Activated T-helper 1 cell treated with anti-CD3 and anti-CD28 coated beads, Interleukin-12 subunit alpha, Interleukin-12 subunit beta, Interleukin-2, Interleukin-4 antibody, amounts not matched to agents 30 ng/mL and 10 ng/mL and 1 ng/mL, durations not matched to agents 14 hours and 24 hours and 36 hours (primary cell): ENCODE data around the gene HIP1. TPM values are rescaled to one million over a fixed set of nuclear protein-coding genes. Genes with fewer than 3 reads are reported as not detected.
"Not testable (repeated sequence)": the region's sequence is repeated elsewhere in the genome, so short reads cannot be mapped to it uniquely, and the experiment has no call there.

ENCODE experiments used
- DNase-seq: peaks from one replicate; pipeline ENCODE4 v3.0.0; 2021; ENCODE audit warnings: low spot score
- H3K27ac Mint-ChIP-seq: one replicate; pipeline ENCODE4 v1.8.0; 2021; ENCODE audit warnings: mild to moderate bottlenecking, mixed read lengths
- H3K27me3 Mint-ChIP-seq: one replicate; pipeline ENCODE4 v1.8.0; 2022; ENCODE audit warnings: mild to moderate bottlenecking, moderate library complexity, mixed read lengths; ENCODE audit not compliant: insufficient read depth
- H3K36me3 Mint-ChIP-seq: one replicate; pipeline ENCODE4 v1.8.0; 2021; ENCODE audit warnings: low read depth, mixed read lengths
- H3K4me1 Mint-ChIP-seq: one replicate; pipeline ENCODE4 v1.8.0; 2021; ENCODE audit warnings: low read depth, mixed read lengths
- H3K4me3 Mint-ChIP-seq: one replicate; pipeline ENCODE4 v1.8.0; 2021; ENCODE audit warnings: mild to moderate bottlenecking, moderate library complexity, mixed read lengths
- H3K9me3 Mint-ChIP-seq: one replicate; pipeline ENCODE4 v1.8.0; 2021; ENCODE audit warnings: mixed read lengths
- intact Hi-C: fragments of 100-400 bp; cut with micrococcal nuclease; formaldehyde crosslinking; loops from one replicate; pipeline ENCODE4 v1.15.1; 2024
- total RNA-seq: library from RNA; stranded (reverse); gene quantifications from 2 replicates; pipeline ENCODE4 v1.2.3, GENCODE V29; 2022

The HIP1 gene
- total RNA-seq, 1 donor from 2014 or later, result 2.3 TPM

- intact Hi-C loops, result no loop called here
- peaks cover 24% of the 10 kb centered on the region for H3K27me3 Mint-ChIP-seq
- H3K4me1 Mint-ChIP-seq, result peaks cover 9% of the 10 kb centered on the region
- H3K4me3 Mint-ChIP-seq, result no peak overlapping the region
- no peak overlapping the region for H3K27ac Mint-ChIP-seq
- no peak for DNase-seq
- H3K36me3 Mint-ChIP-seq, result no peaks in the 10 kb centered on the region
- no peaks in the 10 kb centered on the region for H3K9me3 Mint-ChIP-seq
Observed at GRCh38 chr7:75635036-75635435, 103.7 kb downstream of the HIP1 start.

GRCh38 chr7:75632587-75632986 is 106.2 kb downstream of the HIP1 start:
- H3K4me1 Mint-ChIP-seq, intact Hi-C loops, H3K4me3 Mint-ChIP-seq, H3K36me3 Mint-ChIP-seq, DNase-seq, H3K9me3 Mint-ChIP-seq, H3K27me3 Mint-ChIP-seq, H3K27ac Mint-ChIP-seq: not testable (repeated sequence)

GRCh38 chr7:75631711-75632110 is 107.0 kb downstream of the HIP1 start:
- intact Hi-C loops, result no loop called here
- Mint-ChIP-seq H3K9me3 (peaks cover 6% of the 10 kb centered on the region), H3K4me3 (no peak overlapping the region)

GRCh38 chr7:75630549-75630948 is 108.2 kb downstream of the HIP1 start:
- Mint-ChIP-seq H3K27ac (no peak overlapping the region), H3K36me3 (no peaks in the 10 kb centered on the region), H3K4me3 (no peak overlapping the region), H3K27me3 (peaks cover 2% of the 10 kb centered on the region), H3K9me3 (peaks cover 9% of the 10 kb centered on the region), H3K4me1 (no peaks in the 10 kb centered on the region)
- DNase-seq, result no peak
- intact Hi-C loops, result no loop called here

More at GRCh38 chr7:75631711-75632110, 107.0 kb downstream of the HIP1 start:
- Mint-ChIP-seq H3K27me3 (peaks cover 2% of the 10 kb centered on the region), H3K27ac (no peak overlapping the region), H3K4me1 (no peaks in the 10 kb centered on the region), H3K36me3 (no peaks in the 10 kb centered on the region)
- no peak for DNase-seq

- no peak overlapping the region for H3K27ac Mint-ChIP-seq
- peaks cover 2% of the 10 kb centered on the region for H3K27me3 Mint-ChIP-seq
- no peaks in the 10 kb centered on the region for H3K36me3 Mint-ChIP-seq
- intact Hi-C loops, result no loop called here
- no peak overlapping the region for H3K4me3 Mint-ChIP-seq
- H3K4me1 Mint-ChIP-seq, result no peaks in the 10 kb centered on the region
- peaks cover 9% of the 10 kb centered on the region for H3K9me3 Mint-ChIP-seq
- no peak for DNase-seq
Observed at GRCh38 chr7:75629044-75629443, 109.7 kb downstream of the HIP1 start.

- H3K9me3 Mint-ChIP-seq, result peaks cover 9% of the 10 kb centered on the region
- intact Hi-C loops, result no loop called here
- no peak for DNase-seq
- H3K4me1 Mint-ChIP-seq, result no peaks in the 10 kb centered on the region
- H3K27me3 Mint-ChIP-seq, result peaks cover 2% of the 10 kb centered on the region
- H3K4me3 Mint-ChIP-seq, result no peak overlapping the region
- H3K27ac Mint-ChIP-seq, result no peak overlapping the region
- H3K36me3 Mint-ChIP-seq, result no peaks in the 10 kb centered on the region
Observed at GRCh38 chr7:75628055-75628454, 110.7 kb downstream of the HIP1 start.

GRCh38 chr7:75626954-75627353 is 111.8 kb downstream of the HIP1 start:
- H3K4me3 Mint-ChIP-seq, result no peak overlapping the region
- H3K27me3 Mint-ChIP-seq, result peaks cover 2% of the 10 kb centered on the region
- no peak for DNase-seq
- H3K9me3 Mint-ChIP-seq, result peaks cover 9% of the 10 kb centered on the region
- H3K36me3 Mint-ChIP-seq, result no peaks in the 10 kb centered on the region
- H3K4me1 Mint-ChIP-seq, result no peaks in the 10 kb centered on the region
- H3K27ac Mint-ChIP-seq, result no peak overlapping the region
- intact Hi-C loops, result no loop called here

GRCh38 chr7:75625868-75626267 is 112.9 kb downstream of the HIP1 start:
- no peak for DNase-seq
- Mint-ChIP-seq H3K27me3 (no peaks in the 10 kb centered on the region), H3K4me1 (no peaks in the 10 kb centered on the region), H3K4me3 (no peak overlapping the region), H3K36me3 (no peaks in the 10 kb centered on the region), H3K27ac (no peak overlapping the region), H3K9me3 (peaks cover 9% of the 10 kb centered on the region)
- intact Hi-C loops, result no loop called here

- DNase-seq, result no peak
- intact Hi-C loops, result no loop called here
- Mint-ChIP-seq H3K9me3 (peaks cover 9% of the 10 kb centered on the region), H3K36me3 (no peaks in the 10 kb centered on the region), H3K27me3 (no peaks in the 10 kb centered on the region), H3K4me3 (no peak overlapping the region), H3K4me1 (no peaks in the 10 kb centered on the region), H3K27ac (peak overlapping the region; percentile 6)
Observed at GRCh38 chr7:75624134-75624832, 114.5 kb downstream of the HIP1 start.

GRCh38 chr7:75623390-75624133 is 115.2 kb downstream of the HIP1 start:
- H3K9me3 Mint-ChIP-seq, result peaks cover 9% of the 10 kb centered on the region
- intact Hi-C loops, result no loop called here
- no peaks in the 10 kb centered on the region for H3K36me3 Mint-ChIP-seq
- H3K27ac Mint-ChIP-seq, result no peak overlapping the region
- no peak overlapping the region for H3K4me3 Mint-ChIP-seq
- no peaks in the 10 kb centered on the region for H3K4me1 Mint-ChIP-seq
- DNase-seq, result no peak
- H3K27me3 Mint-ChIP-seq, result no peaks in the 10 kb centered on the region

- H3K27ac Mint-ChIP-seq, result no peak overlapping the region
- no peak overlapping the region for H3K4me3 Mint-ChIP-seq
- H3K4me1 Mint-ChIP-seq, result peaks cover 12% of the 10 kb centered on the region
- intact Hi-C loops, result no loop called here
- H3K27me3 Mint-ChIP-seq, result no peaks in the 10 kb centered on the region
- H3K36me3 Mint-ChIP-seq, result no peaks in the 10 kb centered on the region
- H3K9me3 Mint-ChIP-seq, result peaks cover 2% of the 10 kb centered on the region
- DNase-seq, result no peak
Observed at GRCh38 chr7:75621124-75621523, 117.6 kb downstream of the HIP1 start.

- Mint-ChIP-seq H3K4me1 (peaks cover 12% of the 10 kb centered on the region), H3K4me3 (no peak overlapping the region), H3K27ac (no peak overlapping the region), H3K27me3 (no peaks in the 10 kb centered on the region), H3K36me3 (no peaks in the 10 kb centered on the region), H3K9me3 (no peaks in the 10 kb centered on the region)
- no peak for DNase-seq
- intact Hi-C loops, result no loop called here
Observed at GRCh38 chr7:75619636-75620035, 119.1 kb downstream of the HIP1 start.

- H3K9me3 Mint-ChIP-seq, result no peaks in the 10 kb centered on the region
- H3K27ac Mint-ChIP-seq, result peak overlapping the region; percentile 32
- intact Hi-C loops, result no loop called here
- no peak for DNase-seq
- peaks cover 12% of the 10 kb centered on the region for H3K4me1 Mint-ChIP-seq
- no peaks in the 10 kb centered on the region for H3K36me3 Mint-ChIP-seq
- H3K4me3 Mint-ChIP-seq, result peak overlapping the region; percentile 59
- no peaks in the 10 kb centered on the region for H3K27me3 Mint-ChIP-seq
Observed at GRCh38 chr7:75617634-75618234, 121.0 kb downstream of the HIP1 start.
